ENCODE measurements around the gene FHIT. TPM values are rescaled to one million over a fixed set of nuclear protein-coding genes. Genes with fewer than 3 reads are reported as not detected.

The FHIT gene
- total and polyA plus RNA-seq, 2 of the 4 experiments (the other 2 are of a cell fraction), result 0.07 TPM; not detected in 1

DNA sequence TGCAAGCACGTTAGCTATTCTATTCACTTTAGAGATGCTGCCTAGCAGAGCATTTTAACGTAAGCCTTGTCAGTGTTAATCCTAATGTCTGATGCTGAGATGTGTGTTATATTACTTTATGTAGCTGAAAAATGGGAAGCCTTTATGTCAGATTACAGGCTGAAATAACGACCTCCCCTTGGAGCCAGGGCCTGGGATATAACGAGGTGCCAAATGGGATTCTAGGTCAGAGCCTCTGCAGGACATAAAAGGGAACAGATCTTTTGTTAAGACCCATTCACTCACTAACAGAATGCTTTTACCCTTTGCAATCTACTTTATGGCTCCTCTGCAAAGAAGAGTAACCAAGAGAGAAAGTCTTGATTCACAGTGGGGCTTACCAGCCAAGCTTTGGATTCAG is 1385.9 kb downstream of the FHIT start:
- H3K4me1 ChIP-seq (ENCODE audit: control insufficient read depth, insufficient read depth, low read length), result peaks cover 2% of the 10 kb centered on the region; the same call in 1 of the 2 replicates
- H4K91ac ChIP-seq (ENCODE audit: insufficient read depth, low read depth, low read length), result no peak overlapping the region
- H3K4me2 ChIP-seq (ENCODE audit: low read depth, low read length), result no peak overlapping the region
- in situ Hi-C loops (cut with MboI; ENCODE audit: low sequenced_read_pairs), result loop anchor here (25.0 kb wide), 1 partner anchor 1053 kb away; no protein-coding TSS in a partner anchor
- POLR2A ChIA-PET (ENCODE audit: unreplicated experiment), result no interaction called here
- BruUV-seq (replicated peaks), result no TSS peak
- no peak overlapping the region for H2BK120ac ChIP-seq (ENCODE audit: low read depth, low read length)
- no peak overlapping the region for H3K14ac ChIP-seq (replicated peaks; ENCODE audit: low read depth, low read length)
- no peak overlapping the region for H3K4ac ChIP-seq (ENCODE audit: low read depth, low read length)
- dilution Hi-C loops (cut with HindIII; ENCODE audit: low sequenced_read_pairs, unreplicated experiment), result no loop called here
- H3K79me1 ChIP-seq (ENCODE audit: low read depth in 1 of 2, low read length in 2 of 2), result no peaks in the 10 kb centered on the region
- no peaks in the 10 kb centered on the region for H3K9me1 ChIP-seq (ENCODE audit: insufficient read depth, low read length)
- no peak overlapping the region for H3K23ac ChIP-seq (ENCODE audit: low read depth, low read length)
- H4K20me1 ChIP-seq (ENCODE audit: insufficient read depth, low read length), result no peaks in the 10 kb centered on the region
- CTCF ChIA-PET, result no interaction called here
- no peak overlapping the region for H2BK5ac ChIP-seq (ENCODE audit: low read depth, low read length, poor library complexity, severe bottlenecking)
- H3K27me3 ChIP-seq (ENCODE audit: control insufficient read depth, insufficient read depth, low read length), result 0 out of 2 replicates have a peak, but pooled peaks cover 1% of the 10 kb centered on the region
- intact Hi-C loops (cut with micrococcal nuclease), result loop anchor here (10.0 kb wide), 1 partner anchor 569 kb away; no protein-coding TSS in a partner anchor
- no peak overlapping the region for H2BK20ac ChIP-seq (ENCODE audit: low read depth, low read length)
- H2AFZ ChIP-seq (replicated peaks; ENCODE audit: low read length, poor library complexity), result no peak overlapping the region
- TF ChIP-seq MAZ (IDR thresholded peaks at IDR 0.05; ENCODE audit: borderline replicate concordance, low read depth, low read length), result no peak
- no peaks in the 10 kb centered on the region for H3K36me3 ChIP-seq (ENCODE audit: control insufficient read depth, insufficient read depth, low read length)
- no peak overlapping the region for H2BK15ac ChIP-seq (ENCODE audit: low read depth, low read length)
- H3K18ac ChIP-seq (ENCODE audit: low read depth, low read length), result no peak overlapping the region
- DNase-seq, result no peak
- H4K8ac ChIP-seq (ENCODE audit: low read depth in 2 of 2, low read length in 2 of 2), result no peak overlapping the region
- no peaks in the 10 kb centered on the region for H3K9me3 ChIP-seq (ENCODE audit: control insufficient read depth, insufficient read depth, low read length)
- no peak overlapping the region for H4K5ac ChIP-seq (ENCODE audit: low read depth, low read length)
- no peak overlapping the region for H2AK5ac ChIP-seq (ENCODE audit: low read depth, low read length)
- ATAC-seq (ENCODE audit: low read depth), result no peak
- H3K56ac ChIP-seq (ENCODE audit: extremely low read depth, insufficient read depth, low read length), result no peak overlapping the region
- H3K9ac ChIP-seq (ENCODE audit: low read depth, low read length), result no peak overlapping the region
- no peak overlapping the region for H3K27ac ChIP-seq (ENCODE audit: insufficient read depth, low read length)
- H3K4me3 ChIP-seq (ENCODE audit: insufficient read depth, low read depth, low read length), result no peak overlapping the region
- no peak overlapping the region for H2AK9ac ChIP-seq (replicated peaks; ENCODE audit: low read depth, low read length, poor library complexity)
- WGBS, 2 experiments (ENCODE audit: extremely low coverage in 2 of 2, insufficient read length in 1 of 2), result 30% methylated on average over 2 of the region's 4 CpGs; no CpG with 5 or more reads in 1 of the 2 experiments
